HCT116 (cell line): ENCODE results near the gene HSP90AA1. TPM values are rescaled to one million over a fixed set of nuclear protein-coding genes. Genes with fewer than 3 reads are reported as not detected.
"Not testable (repeated sequence)": the region's sequence is repeated elsewhere in the genome, so short reads cannot be mapped to it uniquely, and the experiment has no call there.

ENCODE experiments used
- ATAC-seq: fragments of 200-7000 bp; cut with Tn5 transposase; 2 replicates; pipeline ENCODE4 v1.9.1; 2020; ENCODE audit warnings: mild to moderate bottlenecking, moderate library complexity
- BruUV-seq: library from RNA; stranded (reverse); fragments of 400-500 nt; replicated peaks from 2 replicates; lab custom pipeline; 2021; lab: Mats Ljungman, UMichigan
- CTCF ChIA-PET: fragments of 300-600 bp; sonication (Branson Sonifier 250); formaldehyde crosslinking; loops from one replicate; lab custom pipeline; 2021; ENCODE audit warnings: antibody characterized with exemption; lab: Charles Lee
- POLR2A ChIA-PET: fragments of 300-600, 350-600 bp; sonication (Branson Sonifier 250); formaldehyde crosslinking; loops from one replicate; lab custom pipeline; 2021; ENCODE audit warnings: antibody characterized with exemption; lab: Charles Lee
- RAD21 ChIA-PET, 2 experiments: fragments of 300-600 bp; sonication (Branson Sonifier 250); formaldehyde crosslinking; loops; one replicate each; lab custom pipeline; 2023; ENCODE audit warnings: low total read pairs in 2 of 2; ENCODE audit not compliant: uncharacterized antibody in 2 of 2, unreplicated experiment in 2 of 2, low non-redundant PET in 1 of 2; lab: Charles Lee
- DNase-seq: peaks from one replicate; pipeline ENCODE4 v3.0.0-alpha.2; 2010; ENCODE audit warnings: low read depth, low spot score
- H2AFZ ChIP-seq: fragments of 200-600 bp; shearing (Covaris generic), sonication (generic); 2 replicates; pipeline ENCODE4 v1.6.1; 2017; ENCODE audit warnings: low read depth, mixed run types, mixed read lengths, antibody characterized with exemption, low read length; ENCODE audit not compliant: poor library complexity, severe bottlenecking
- H3K27ac ChIP-seq: 2 replicates; pipeline ENCODE4 v1.5.1; 2012; ENCODE audit warnings: low read depth, low read length
- H3K27me3 ChIP-seq: fragments of 200-600 bp; sonication (generic); 2 replicates; pipeline ENCODE4 v1.6.1; 2016; ENCODE audit warnings: mixed run types, low read length, mixed read lengths; ENCODE audit not compliant: insufficient read depth
- H3K36me3 ChIP-seq, 2 experiments: fragments of 200-500 bp in 1 of 2; fragments of 200-600 bp in 1 of 2; sonication (Bioruptor generic) in 1 of 2; sonication (generic) in 1 of 2; 2 replicates each; pipeline versions ENCODE4 v1.5.1 to v1.6.1; 2014 to 2016; ENCODE audit warnings: low read length in 2 of 2, inconsistent platforms in 1 of 2, mixed read lengths in 1 of 2, mixed run types in 1 of 2; ENCODE audit not compliant: insufficient read depth in 2 of 2, control insufficient read depth in 1 of 2
- H3K4me1 ChIP-seq, 2 experiments: fragments of 200-600 bp in 1 of 2; sonication (generic) in 1 of 2; 2 replicates each; pipeline versions ENCODE4 v1.5.1 to v1.6.1; 2012 to 2017; ENCODE audit warnings: low read length in 2 of 2, inconsistent platforms in 1 of 2, mild to moderate bottlenecking in 1 of 2, mixed read lengths in 1 of 2, mixed run types in 1 of 2, moderate library complexity in 1 of 2; ENCODE audit not compliant: insufficient read depth in 2 of 2, control insufficient read depth in 1 of 2
- H3K4me2 ChIP-seq: fragments of 200-600 bp; sonication (generic); 2 replicates; pipeline ENCODE4 v1.6.1; 2017; ENCODE audit warnings: mixed run types, low read length, mixed read lengths
- H3K4me3 ChIP-seq, 2 experiments: fragments of 200-600 bp in 1 of 2; sonication (generic) in 1 of 2; replicated peaks in 1 of 2; 2 replicates each; pipeline ENCODE4 v1.5.1; 2011 to 2016; ENCODE audit warnings: low read length in 2 of 2, control low read depth in 1 of 2, low read depth in 1 of 2, mild to moderate bottlenecking in 1 of 2, mixed read lengths in 1 of 2, mixed run types in 1 of 2
- H3K79me2 ChIP-seq: fragments of 200-600 bp; sonication (generic); 2 replicates; pipeline ENCODE4 v1.6.1; 2017; ENCODE audit warnings: mild to moderate bottlenecking, mixed run types, low read length, moderate library complexity, mixed read lengths; ENCODE audit not compliant: insufficient read depth
- H3K9ac ChIP-seq: fragments of 200-600 bp; sonication (generic); 2 replicates; pipeline ENCODE4 v1.6.1; 2016; ENCODE audit warnings: low read length, mixed read lengths
- H3K9me2 ChIP-seq: fragments of 200-600 bp; sonication (generic), shearing (Covaris generic); 2 replicates; pipeline ENCODE4 v1.6.1; 2017; ENCODE audit warnings: mixed run types, mild to moderate bottlenecking, moderate library complexity; ENCODE audit not compliant: insufficient read depth
- H3K9me3 ChIP-seq, 2 experiments: fragments of 200-500 bp in 1 of 2; fragments of 200-600 bp in 1 of 2; sonication (Bioruptor generic) in 1 of 2; sonication (generic) in 1 of 2; 2 replicates each; pipeline ENCODE4 v1.6.1; 2014 to 2017; ENCODE audit warnings: low read length in 2 of 2, mixed read lengths in 2 of 2, inconsistent platforms in 1 of 2, low read depth in 1 of 2, mild to moderate bottlenecking in 1 of 2, mixed run types in 1 of 2, moderate library complexity in 1 of 2; ENCODE audit not compliant: control insufficient read depth in 1 of 2, insufficient read depth in 1 of 2
- H4K20me1 ChIP-seq: fragments of 200-600 bp; sonication (generic), shearing (Covaris generic); 2 replicates; pipeline ENCODE4 v1.6.1; 2017; ENCODE audit warnings: mixed run types, mild to moderate bottlenecking, moderate library complexity; ENCODE audit not compliant: insufficient read depth
- EGR1 ChIP-seq: IDR thresholded peaks from 2 replicates; pipeline ENCODE4 v1.6.1; 2012; ENCODE audit warnings: low read depth
- EZH2 ChIP-seq: fragments of 200-600 bp; sonication (generic); IDR thresholded peaks from 2 replicates; pipeline ENCODE4 v1.6.1; 2017; ENCODE audit warnings: antibody characterized with exemption, mixed run types
- EZH2phosphoT487 ChIP-seq: fragments of 200-600 bp; IDR thresholded peaks from 2 replicates; pipeline ENCODE4 v1.6.1; 2018; ENCODE audit warnings: antibody characterized with exemption, borderline replicate concordance
- FOSL1 ChIP-seq: IDR thresholded peaks from 2 replicates; pipeline ENCODE4 v1.6.1; 2012; ENCODE audit warnings: low read depth
- MAX ChIP-seq: IDR thresholded peaks from 2 replicates; pipeline ENCODE4 v1.6.1; 2012
- REST ChIP-seq: IDR thresholded peaks from 2 replicates; pipeline ENCODE4 v1.6.1; 2012; ENCODE audit warnings: low read depth
- SRF ChIP-seq: IDR thresholded peaks from 2 replicates; pipeline ENCODE4 v1.6.1; 2012; ENCODE audit warnings: low read depth
- YY1 ChIP-seq: IDR thresholded peaks from 2 replicates; pipeline ENCODE4 v1.6.1; 2011; ENCODE audit warnings: low read length, low read depth, moderate library complexity, mild to moderate bottlenecking; ENCODE audit not compliant: insufficient replicate concordance; ENCODE audit errors: extremely low read depth
- ZNF274 ChIP-seq: fragments of 200-500 bp; sonication (Bioruptor generic); IDR thresholded peaks from 2 replicates; pipeline ENCODE4 v1.6.1; 2014; ENCODE audit warnings: mild to moderate bottlenecking, low read depth, low read length, inconsistent platforms
- intact Hi-C: fragments of 100-400 bp; cut with micrococcal nuclease; formaldehyde crosslinking; loops from 2 replicates; pipeline ENCODE4 v1.10.0; 2022
- total RNA-seq: library from RNA; stranded (reverse); gene quantifications from one replicate; pipeline ENCODE4 v1.2.1, GENCODE V29; 2021; ENCODE audit not compliant: unreplicated experiment
- TF ChIP-seq, protein P1 (sequence below), 3 experiments: fragments of 200-600 bp in 1 of 3; sonication (generic) in 1 of 3; IDR thresholded peaks in 2 of 3; conservative IDR thresholded peaks in 1 of 3; 2 replicates each; pipeline ENCODE4 v1.5.1; 2012 to 2017; ENCODE audit warnings: low read depth in 2 of 3, low read length in 2 of 3, antibody characterized with exemption in 1 of 3, borderline replicate concordance in 1 of 3, control low read depth in 1 of 3, mild to moderate bottlenecking in 1 of 3, mixed read lengths in 1 of 3, mixed run types in 1 of 3, moderate library complexity in 1 of 3; ENCODE audit not compliant: insufficient read depth in 1 of 3
- TF ChIP-seq, protein P2 (sequence below): IDR thresholded peaks from 2 replicates; pipeline ENCODE4 v1.6.1; 2012

HSP90AA1 gene
- total RNA-seq, 1 experiment from 2014 or later = 1,380 TPM

- no peak for TF ChIP-seq REST
Measured at GRCh38 chr14:102085488-102085887, 1.4 kb downstream of the HSP90AA1 start (continued).

- no peak overlapping the region for H2AFZ ChIP-seq
- peaks cover 49% of the 10 kb centered on the region for H4K20me1 ChIP-seq
- peaks cover 66% of the 10 kb centered on the region for H3K79me2 ChIP-seq
- intact Hi-C loops = no loop called here
- TF ChIP-seq ZNF274 (no peak), EZH2phosphoT487 (no peak), EZH2 (no peak), MAX (no peak), EGR1 (no peak), YY1 (no peak), SRF (no peak), FOSL1 (no peak)
- TF ChIP-seq, protein P1, sequence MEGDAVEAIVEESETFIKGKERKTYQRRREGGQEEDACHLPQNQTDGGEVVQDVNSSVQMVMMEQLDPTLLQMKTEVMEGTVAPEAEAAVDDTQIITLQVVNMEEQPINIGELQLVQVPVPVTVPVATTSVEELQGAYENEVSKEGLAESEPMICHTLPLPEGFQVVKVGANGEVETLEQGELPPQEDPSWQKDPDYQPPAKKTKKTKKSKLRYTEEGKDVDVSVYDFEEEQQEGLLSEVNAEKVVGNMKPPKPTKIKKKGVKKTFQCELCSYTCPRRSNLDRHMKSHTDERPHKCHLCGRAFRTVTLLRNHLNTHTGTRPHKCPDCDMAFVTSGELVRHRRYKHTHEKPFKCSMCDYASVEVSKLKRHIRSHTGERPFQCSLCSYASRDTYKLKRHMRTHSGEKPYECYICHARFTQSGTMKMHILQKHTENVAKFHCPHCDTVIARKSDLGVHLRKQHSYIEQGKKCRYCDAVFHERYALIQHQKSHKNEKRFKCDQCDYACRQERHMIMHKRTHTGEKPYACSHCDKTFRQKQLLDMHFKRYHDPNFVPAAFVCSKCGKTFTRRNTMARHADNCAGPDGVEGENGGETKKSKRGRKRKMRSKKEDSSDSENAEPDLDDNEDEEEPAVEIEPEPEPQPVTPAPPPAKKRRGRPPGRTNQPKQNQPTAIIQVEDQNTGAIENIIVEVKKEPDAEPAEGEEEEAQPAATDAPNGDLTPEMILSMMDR (IDR thresholded peaks at IDR 0.05 in 2 of 3, conservative IDR thresholded peaks at IDR 0.05 in 1 of 3; ENCODE audit: borderline replicate concordance in 1 of 3, insufficient read depth in 1 of 3, low read depth in 2 of 3, low read length in 2 of 3) = no peak
- TF ChIP-seq, protein P2, sequence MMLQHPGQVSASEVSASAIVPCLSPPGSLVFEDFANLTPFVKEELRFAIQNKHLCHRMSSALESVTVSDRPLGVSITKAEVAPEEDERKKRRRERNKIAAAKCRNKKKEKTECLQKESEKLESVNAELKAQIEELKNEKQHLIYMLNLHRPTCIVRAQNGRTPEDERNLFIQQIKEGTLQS = no peak
- H3K4me2 ChIP-seq = peak overlapping the region; percentile 86
- peak overlapping the region in 1 of 2 experiments; percentile 85; a peak in 3 of 4 replicates for H3K4me3 ChIP-seq
- ATAC-seq (no peak), DNase-seq (no peak)
- BruUV-seq = no TSS peak
- 0 out of 2 replicates have a peak overlapping the region, but pooled peaks have one; percentile 5 for H3K27ac ChIP-seq
- H3K27me3 ChIP-seq = no peaks in the 10 kb centered on the region
- peaks cover 16 to 46% of the 10 kb centered on the region in 2 experiments for H3K4me1 ChIP-seq
- peaks cover 53 to 64% of the 10 kb centered on the region in 2 experiments for H3K36me3 ChIP-seq
- RAD21 ChIA-PET = no interaction called here
- POLR2A ChIA-PET = interaction anchor here (1.5 to 3.6 kb wide), 2 partner anchors 10 to 13 kb away, joined by 4 to 13 read pairs; no protein-coding TSS in a partner anchor
- CTCF ChIA-PET = no interaction called here
- no peaks in the 10 kb centered on the region for H3K9me3 ChIP-seq
- peak overlapping the region; percentile 89; the same call in 1 of the 2 replicates for H3K9ac ChIP-seq
- no peaks in the 10 kb centered on the region for H3K9me2 ChIP-seq
Measured at GRCh38 chr14:102084931-102085330, 1.9 kb downstream of the HSP90AA1 start.

- not testable (repeated sequence) for H3K27ac ChIP-seq
Measured at GRCh38 chr14:102084522-102084921, 2.3 kb downstream of the HSP90AA1 start.

More at GRCh38 chr14:102084522-102084921, 2.3 kb downstream of the HSP90AA1 start:
- ATAC-seq, BruUV-seq, H3K9me2 ChIP-seq, H3K9ac ChIP-seq, CTCF ChIA-PET, intact Hi-C loops, RAD21 ChIA-PET, H2AFZ ChIP-seq, H3K27me3 ChIP-seq, DNase-seq, H3K9me3 ChIP-seq: not testable (repeated sequence)
- POLR2A ChIA-PET = interaction anchor here (1.5 to 3.6 kb wide), 2 partner anchors 10 to 13 kb away, joined by 4 to 13 read pairs; no protein-coding TSS in a partner anchor
- H3K4me3 ChIP-seq = peak overlapping the region in 1 of 2 experiments; percentile 85; a peak in 2 of 4 replicates
- H3K4me1 ChIP-seq = peaks cover 16 to 44% of the 10 kb centered on the region in 2 experiments
- H3K79me2 ChIP-seq = peaks cover 66% of the 10 kb centered on the region
- H3K4me2 ChIP-seq = peak overlapping the region; percentile 86
- H3K36me3 ChIP-seq = peaks cover 57 to 68% of the 10 kb centered on the region in 2 experiments
- H4K20me1 ChIP-seq = peaks cover 50% of the 10 kb centered on the region
